MCF 10A (cell line): ENCODE measurements around the gene CCL11. TPM values are rescaled to one million over a fixed set of nuclear protein-coding genes. Genes with fewer than 3 reads are reported as not detected.

ENCODE experiments used
- BruUV-seq: library from RNA; stranded (reverse); fragments of 400-500 nt; replicated peaks from 2 replicates; lab custom pipeline; 2021; lab: Mats Ljungman, UMichigan
- CTCF ChIA-PET: fragments of 300-600 bp; sonication (Branson Sonifier 250); formaldehyde crosslinking; extraction: SDS; loops from one replicate; lab custom pipeline; 2021; ENCODE audit warnings: antibody characterized with exemption, inconsistent platforms; lab: Yijun Ruan, JAX
- POLR2A ChIA-PET: fragments of 300-600, 350-650 bp; sonication (Branson Sonifier 250); formaldehyde crosslinking; extraction: SDS; loops from one replicate; lab custom pipeline; 2020; ENCODE audit warnings: antibody characterized with exemption, inconsistent platforms; lab: Yijun Ruan, JAX
- DNase-seq: peaks from one replicate; pipeline ENCODE4 v3.0.0-alpha.2; 2018; ENCODE audit not compliant: unreplicated experiment
- H3K27ac Mint-ChIP-seq: one replicate; pipeline ENCODE4 v1.8.0; 2022; ENCODE audit warnings: mild to moderate bottlenecking, low read depth, mixed read lengths; ENCODE audit not compliant: unreplicated experiment
- H3K27me3 Mint-ChIP-seq: one replicate; pipeline ENCODE4 v1.8.0; 2022; ENCODE audit warnings: mixed read lengths; ENCODE audit not compliant: insufficient read depth, unreplicated experiment
- H3K36me3 Mint-ChIP-seq: one replicate; pipeline ENCODE4 v1.8.0; 2022; ENCODE audit warnings: mild to moderate bottlenecking, moderate library complexity, mixed read lengths; ENCODE audit not compliant: insufficient read depth, unreplicated experiment
- H3K4me1 Mint-ChIP-seq: one replicate; pipeline ENCODE4 v1.8.0; 2022; ENCODE audit warnings: mixed read lengths; ENCODE audit not compliant: insufficient read depth, unreplicated experiment
- H3K4me3 Mint-ChIP-seq: one replicate; pipeline ENCODE4 v1.8.0; 2022; ENCODE audit warnings: mild to moderate bottlenecking, moderate library complexity, mixed read lengths; ENCODE audit not compliant: unreplicated experiment
- H3K9me3 Mint-ChIP-seq: one replicate; pipeline ENCODE4 v1.8.0; 2022; ENCODE audit warnings: mixed read lengths; ENCODE audit not compliant: unreplicated experiment
- intact Hi-C: fragments of 100-400 bp; cut with micrococcal nuclease; formaldehyde crosslinking; loops from 2 replicates; pipeline ENCODE4 v1.14.1; 2022
- total RNA-seq: library from RNA; stranded (reverse); gene quantifications from 2 replicates; pipeline ENCODE4 v1.2.3, GENCODE V29; 2022
- TF ChIP-seq, protein P1 (sequence below): fragments of 200-600 bp; IDR thresholded peaks from one replicate; pipeline ENCODE4 v1.8.0; 2022; ENCODE audit warnings: antibody characterized with exemption, mild to moderate bottlenecking; ENCODE audit not compliant: unreplicated experiment

Gene CCL11
- total RNA-seq, 1 experiment from 2014 or later, result not detected

DNA sequence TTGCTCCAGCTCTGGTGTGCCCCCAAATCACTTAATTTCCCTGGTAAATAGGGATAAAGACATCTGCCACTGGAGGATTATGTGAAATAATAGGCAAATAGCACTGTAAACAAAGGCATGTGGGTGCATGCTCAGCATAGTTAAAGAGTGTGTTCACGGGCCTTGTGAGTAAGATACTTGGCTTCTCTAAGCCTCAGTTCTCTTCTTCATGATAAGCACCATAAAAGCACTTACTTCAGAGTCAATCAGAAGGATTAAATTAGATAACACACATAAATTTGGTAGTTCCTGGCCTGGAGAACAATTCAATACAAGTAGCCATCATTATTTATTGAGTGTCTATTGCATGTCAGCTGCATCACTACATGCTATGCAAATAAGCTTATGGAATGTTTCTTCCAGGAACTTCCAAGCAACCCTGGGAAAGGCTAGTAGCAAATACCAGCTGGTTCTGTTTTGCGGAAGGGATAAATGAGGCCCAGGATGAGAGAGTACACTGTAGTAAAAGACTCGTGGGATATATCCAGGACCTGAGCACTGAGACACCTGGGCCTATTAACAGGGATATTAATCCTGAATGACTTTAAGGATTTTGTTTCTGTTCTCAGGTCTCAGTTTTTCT, 14.5 kb downstream of the CCL11 start:
- TF ChIP-seq, protein P1, sequence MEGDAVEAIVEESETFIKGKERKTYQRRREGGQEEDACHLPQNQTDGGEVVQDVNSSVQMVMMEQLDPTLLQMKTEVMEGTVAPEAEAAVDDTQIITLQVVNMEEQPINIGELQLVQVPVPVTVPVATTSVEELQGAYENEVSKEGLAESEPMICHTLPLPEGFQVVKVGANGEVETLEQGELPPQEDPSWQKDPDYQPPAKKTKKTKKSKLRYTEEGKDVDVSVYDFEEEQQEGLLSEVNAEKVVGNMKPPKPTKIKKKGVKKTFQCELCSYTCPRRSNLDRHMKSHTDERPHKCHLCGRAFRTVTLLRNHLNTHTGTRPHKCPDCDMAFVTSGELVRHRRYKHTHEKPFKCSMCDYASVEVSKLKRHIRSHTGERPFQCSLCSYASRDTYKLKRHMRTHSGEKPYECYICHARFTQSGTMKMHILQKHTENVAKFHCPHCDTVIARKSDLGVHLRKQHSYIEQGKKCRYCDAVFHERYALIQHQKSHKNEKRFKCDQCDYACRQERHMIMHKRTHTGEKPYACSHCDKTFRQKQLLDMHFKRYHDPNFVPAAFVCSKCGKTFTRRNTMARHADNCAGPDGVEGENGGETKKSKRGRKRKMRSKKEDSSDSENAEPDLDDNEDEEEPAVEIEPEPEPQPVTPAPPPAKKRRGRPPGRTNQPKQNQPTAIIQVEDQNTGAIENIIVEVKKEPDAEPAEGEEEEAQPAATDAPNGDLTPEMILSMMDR, result no peak
- no peaks in the 10 kb centered on the region for H3K4me1 Mint-ChIP-seq
- H3K36me3 Mint-ChIP-seq, result no peaks in the 10 kb centered on the region
- no peaks in the 10 kb centered on the region for H3K27me3 Mint-ChIP-seq
- no peak for DNase-seq
- intact Hi-C loops, result no loop called here
- H3K27ac Mint-ChIP-seq, result no peak overlapping the region
- BruUV-seq, result no TSS peak
- CTCF ChIA-PET, result interaction anchor here (1.3 kb wide), 1 partner anchor 61 kb away, joined by 6 read pairs; no protein-coding TSS in a partner anchor
- no peaks in the 10 kb centered on the region for H3K9me3 Mint-ChIP-seq
- POLR2A ChIA-PET, result no interaction called here
- no peak overlapping the region for H3K4me3 Mint-ChIP-seq

DNA sequence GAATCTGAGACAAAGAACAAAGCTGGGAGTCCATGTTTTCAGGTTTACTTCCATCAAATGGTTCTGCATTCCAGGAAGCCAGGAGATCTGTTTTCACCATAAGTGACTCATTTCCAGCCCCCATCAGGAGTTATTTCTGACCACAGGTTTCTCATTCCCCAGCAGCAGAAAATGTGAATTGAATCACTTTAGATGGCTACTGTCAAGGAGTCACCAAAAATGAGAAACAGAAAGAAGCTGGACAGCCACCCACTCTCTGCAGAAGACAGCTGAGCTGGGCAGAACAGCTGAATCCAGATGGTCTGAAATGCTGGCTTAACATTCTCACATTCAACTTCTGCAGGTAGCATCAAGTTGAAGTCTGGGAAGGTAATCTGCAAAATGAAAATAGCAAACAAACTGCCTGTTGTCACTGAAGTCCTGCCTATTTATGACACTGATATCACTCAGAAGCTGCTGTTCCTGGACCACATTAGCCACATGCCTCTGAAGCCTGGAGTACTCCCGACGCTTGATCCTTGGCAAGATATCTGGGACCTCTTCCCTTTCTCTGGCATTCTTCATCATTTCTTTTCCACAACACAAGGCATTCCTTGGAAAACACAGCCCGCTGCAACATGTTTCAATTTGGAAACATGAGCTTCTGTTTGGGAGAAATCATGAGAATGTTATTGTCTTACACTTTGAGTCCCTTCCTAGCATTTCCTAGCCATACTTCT, 15.3 kb downstream of the CCL11 start:
- Mint-ChIP-seq H3K4me3 (no peak overlapping the region), H3K4me1 (peaks cover 1% of the 10 kb centered on the region), H3K9me3 (no peaks in the 10 kb centered on the region), H3K36me3 (no peaks in the 10 kb centered on the region), H3K27me3 (no peaks in the 10 kb centered on the region), H3K27ac (no peak overlapping the region)
- no TSS peak for BruUV-seq
- no peak for DNase-seq
- TF ChIP-seq, protein P1, result no peak
- POLR2A ChIA-PET, result no interaction called here
- intact Hi-C loops, result no loop called here
- CTCF ChIA-PET, result interaction anchor here (1.3 kb wide), 1 partner anchor 61 kb away, joined by 6 read pairs; no protein-coding TSS in a partner anchor

DNA sequence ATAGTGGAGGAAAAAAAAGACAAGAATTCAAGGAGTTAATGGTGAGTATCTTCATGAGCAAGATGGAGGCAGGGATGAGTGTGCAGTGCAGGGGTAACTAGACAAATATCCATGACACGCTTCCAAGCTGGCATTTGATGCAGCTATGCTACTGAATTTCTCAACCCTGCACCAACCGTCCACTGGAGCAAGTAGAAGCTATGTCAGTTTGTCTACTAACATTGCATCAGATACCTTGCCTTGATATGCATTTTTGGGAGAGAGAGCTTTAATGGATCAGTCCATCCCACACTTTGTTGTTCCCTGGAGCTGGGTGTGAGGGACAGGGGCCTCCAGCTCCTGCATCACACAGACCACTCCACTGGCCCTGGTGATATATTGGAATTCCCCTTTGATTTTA, 16.4 kb downstream of the CCL11 start:
- no TSS peak for BruUV-seq
- Mint-ChIP-seq H3K4me1 (peaks cover 5% of the 10 kb centered on the region), H3K4me3 (no peak overlapping the region), H3K27me3 (no peaks in the 10 kb centered on the region), H3K36me3 (no peaks in the 10 kb centered on the region), H3K27ac (no peak overlapping the region), H3K9me3 (no peaks in the 10 kb centered on the region)
- no peak for DNase-seq
- TF ChIP-seq, protein P1, result no peak
- ChIA-PET CTCF (interaction anchor here (0.6 to 0.9 kb wide), 2 partner anchors 59 to 1372 kb away, joined by 3 read pairs; no protein-coding TSS in a partner anchor), POLR2A (no interaction called here)
- intact Hi-C loops, result no loop called here

DNA sequence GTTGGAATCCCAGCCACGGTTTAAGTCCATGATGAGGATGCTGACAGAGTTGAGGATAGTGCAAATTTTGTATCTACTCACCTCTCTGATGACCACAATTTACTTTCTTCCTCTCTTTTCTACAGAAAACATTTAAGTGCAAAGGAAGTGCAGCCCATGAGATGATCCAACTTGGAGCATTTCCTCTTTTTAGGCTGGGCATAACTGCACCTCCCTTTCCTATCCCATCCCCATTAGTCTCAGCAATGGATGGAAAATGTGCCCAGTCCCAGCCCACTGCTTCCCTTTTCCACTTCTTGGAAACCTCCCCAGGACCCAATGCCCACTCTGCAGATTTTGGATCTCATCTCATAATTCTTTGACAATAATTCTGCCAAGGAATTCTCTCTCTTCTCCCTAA, 17.1 kb downstream of the CCL11 start:
- ChIA-PET CTCF (interaction anchor here (0.9 kb wide), 1 partner anchor 59 kb away, joined by 3 read pairs; no protein-coding TSS in a partner anchor), POLR2A (no interaction called here)
- TF ChIP-seq, protein P1, result no peak
- no peaks in the 10 kb centered on the region for H3K9me3 Mint-ChIP-seq
- no TSS peak for BruUV-seq
- H3K4me1 Mint-ChIP-seq, result peaks cover 5% of the 10 kb centered on the region
- no peaks in the 10 kb centered on the region for H3K27me3 Mint-ChIP-seq
- intact Hi-C loops, result no loop called here
- H3K36me3 Mint-ChIP-seq, result no peaks in the 10 kb centered on the region
- DNase-seq, result no peak
- H3K4me3 Mint-ChIP-seq, result no peak overlapping the region
- no peak overlapping the region for H3K27ac Mint-ChIP-seq
